ENCODE measurements around the gene URAD.
"Not testable (repeated sequence)": the region's sequence is repeated elsewhere in the genome, so short reads cannot be mapped to it uniquely, and the experiment has no call there.

URAD gene

GRCh38 chr13:27988520-27988919 is at the start of gene URAD:
Gene URAD, minus strand, starts transcription at chr13:27988693. Its CDS starts 56 bp downstream, at chr13:27988637.
- no peak for DNase-seq (ENCODE audit: low spot score)

- no peak for DNase-seq (ENCODE audit: low spot score)
These were observed 48.9 kb upstream of the URAD start for GRCh38 chr13:28037399-28037798.

GRCh38 chr13:28035146-28035782 is 46.8 kb upstream of the URAD start:
- DNase-seq (ENCODE audit: low spot score) = no peak

- no peak for DNase-seq (ENCODE audit: low spot score)
These were observed 45.6 kb upstream of the URAD start for GRCh38 chr13:28033894-28034655.

- DNase-seq (ENCODE audit: low spot score) = not testable (repeated sequence)
These were observed 43.9 kb upstream of the URAD start for GRCh38 chr13:28032438-28032837.

- DNase-seq (ENCODE audit: low spot score) = no peak
These were observed 43.4 kb upstream of the URAD start for GRCh38 chr13:28031896-28032288.

GRCh38 chr13:28031220-28031895 is 42.9 kb upstream of the URAD start:
- peak; percentile 71 for DNase-seq (ENCODE audit: low spot score)

- no peak for DNase-seq (ENCODE audit: low spot score)
These were observed 39.3 kb upstream of the URAD start for GRCh38 chr13:28027607-28028364.

GRCh38 chr13:28027071-28027470 is 38.6 kb upstream of the URAD start:
- DNase-seq (ENCODE audit: low spot score) = no peak

GRCh38 chr13:28026508-28026907 is 38.0 kb upstream of the URAD start:
- no peak for DNase-seq (ENCODE audit: low spot score)

GRCh38 chr13:28022848-28023518 is 34.5 kb upstream of the URAD start:
- no peak for DNase-seq (ENCODE audit: low spot score)

GRCh38 chr13:28014301-28014700 is 25.8 kb upstream of the URAD start:
- no peak for DNase-seq (ENCODE audit: low spot score)

- DNase-seq (ENCODE audit: low spot score) = no peak
These were observed 25.0 kb upstream of the URAD start for GRCh38 chr13:28013482-28013881.

GRCh38 chr13:28012896-28013295 is 24.4 kb upstream of the URAD start:
- no peak for DNase-seq (ENCODE audit: low spot score)

- DNase-seq (ENCODE audit: low spot score) = no peak
These were observed 23.9 kb upstream of the URAD start for GRCh38 chr13:28012383-28012782.

GRCh38 chr13:28010046-28010445 is 21.6 kb upstream of the URAD start:
- DNase-seq (ENCODE audit: low spot score) = no peak

GRCh38 chr13:28005016-28005415 is 16.5 kb upstream of the URAD start:
- not testable (repeated sequence) for DNase-seq (ENCODE audit: low spot score)

GRCh38 chr13:28002886-28003698 is 14.6 kb upstream of the URAD start:
- no peak for DNase-seq (ENCODE audit: low spot score)

GRCh38 chr13:28001837-28002473 is 13.5 kb upstream of the URAD start:
- DNase-seq (ENCODE audit: low spot score) = no peak

- no peak for DNase-seq (ENCODE audit: low spot score)
These were observed 12.6 kb upstream of the URAD start for GRCh38 chr13:28001049-28001448.
